Body of pancreas (tissue), 4 donors: Measurements from ENCODE around the gene AFF3. TPM values are rescaled to one million over a fixed set of nuclear protein-coding genes. Genes with fewer than 3 reads are reported as not detected.

Experiments used
- ATAC-seq: fragments of 150-250 bp; one replicate; pipeline ENCODE4 v1.9.1; 2016
- DNase-seq, 4 donors: peaks; one replicate each; pipeline ENCODE4 v3.0.0-alpha.2; 2019
- H3K27ac ChIP-seq, 4 donors: fragments of 200-600 bp; sonication (generic); 1 replicate in 3 of 4; 2 replicates in 1 of 4; pipeline versions ENCODE4 v1.5.1 to v1.6.1; 2016 to 2019; ENCODE audit warnings: mild to moderate bottlenecking in 1 of 4, mixed read lengths in 1 of 4, moderate library complexity in 1 of 4
- H3K27me3 ChIP-seq, 2 donors: fragments of 200-600 bp; sonication (generic); one replicate each; pipeline ENCODE4 v1.6.0; 2016; ENCODE audit warnings: mild to moderate bottlenecking in 1 of 2
- H3K36me3 ChIP-seq, 2 donors: fragments of 200-600 bp; sonication (generic); replicated peaks in 1 of 2; 2 replicates each; pipeline ENCODE4 v1.5.1; 2016; ENCODE audit warnings: low read depth in 2 of 2; ENCODE audit not compliant: insufficient read depth in 1 of 2
- H3K4me1 ChIP-seq: fragments of 200-600 bp; sonication (generic); one replicate; pipeline ENCODE4 v1.6.0; 2016
- H3K4me3 ChIP-seq, 2 donors: fragments of 200-600 bp; sonication (generic); 1 replicate in 1 of 2; 2 replicates in 1 of 2; pipeline ENCODE4 v1.5.1; 2016 to 2019
- H3K9me3 ChIP-seq, 3 donors: fragments of 200-600 bp; sonication (generic); 1 replicate in 2 of 3; 2 replicates in 1 of 3; pipeline ENCODE4 v1.5.1; 2016
- POLR2A ChIP-seq, 3 donors: fragments of 450-650 bp; IDR thresholded peaks; one replicate each; pipeline ENCODE4 v1.6.1; 2016; ENCODE audit warnings: antibody characterized with exemption in 3 of 3, mild to moderate bottlenecking in 2 of 3
- WGBS, 2 donors: methylation state at CpG; one replicate each; pipeline ENCODE4 v1.1.5; 2017; 5-methylcytosine and 5-hydroxymethylcytosine counted together
- intact Hi-C: fragments of 100-400 bp; cut with DNase I; formaldehyde crosslinking; loops from one replicate; pipeline ENCODE4 v1.15.1; 2023
- total RNA-seq, 2 donors: library from RNA; depleted of rRNA; stranded (reverse); fragments of >200 nt; gene quantifications; one replicate each; pipeline ENCODE4 v1.1.0, GENCODE V29; 2016
- TF ChIP-seq, protein P1 (sequence below), 7 experiments: fragments of 450-650 bp in 4 of 7; fragments of 200-600 bp in 3 of 7; sonication (generic) in 3 of 7; IDR thresholded peaks; one replicate each; pipeline ENCODE4 v1.5.1; 2016 to 2019; ENCODE audit warnings: antibody characterized with exemption in 7 of 7

The AFF3 gene
- total RNA-seq, 2 donors from 2014 or later: 0.52 to 0.99 TPM

DNA sequence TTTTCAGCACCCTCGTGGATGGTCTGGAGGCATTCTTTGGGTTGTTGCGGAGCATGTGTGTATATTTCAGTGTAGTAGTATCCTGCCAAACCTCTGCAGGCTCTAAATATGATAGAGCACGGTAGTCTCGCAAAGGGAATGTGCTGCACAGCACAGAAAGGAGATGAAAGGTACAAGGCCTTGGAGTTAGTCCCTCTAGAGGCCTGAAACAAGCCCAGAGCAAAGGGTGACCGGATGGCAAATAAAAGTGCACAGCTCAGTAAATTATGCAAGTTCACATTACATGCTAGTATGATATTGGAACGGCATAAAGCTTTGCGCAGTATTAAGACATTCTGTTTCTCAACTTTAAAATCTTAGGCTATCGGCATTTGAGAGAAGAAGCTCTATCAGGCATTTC, 358.1 kb downstream of the AFF3 start:
- Histone ChIP-seq H3K9me3 (no peaks in the 10 kb centered on the region), H3K4me3 (no peak overlapping the region), H3K27ac (no peak overlapping the region), H3K36me3 (no peaks in the 10 kb centered on the region), H3K4me1 (no peaks in the 10 kb centered on the region), H3K27me3 (no peaks in the 10 kb centered on the region)
- intact Hi-C loops: no loop called here
- DNase-seq (no peak), ATAC-seq (no peak)
- WGBS, 2 donors: 75 to 84% methylated on average over 8 of the region's 8 CpGs
- TF ChIP-seq POLR2A (IDR thresholded peaks at IDR 0.05): no peak
- TF ChIP-seq, protein P1, sequence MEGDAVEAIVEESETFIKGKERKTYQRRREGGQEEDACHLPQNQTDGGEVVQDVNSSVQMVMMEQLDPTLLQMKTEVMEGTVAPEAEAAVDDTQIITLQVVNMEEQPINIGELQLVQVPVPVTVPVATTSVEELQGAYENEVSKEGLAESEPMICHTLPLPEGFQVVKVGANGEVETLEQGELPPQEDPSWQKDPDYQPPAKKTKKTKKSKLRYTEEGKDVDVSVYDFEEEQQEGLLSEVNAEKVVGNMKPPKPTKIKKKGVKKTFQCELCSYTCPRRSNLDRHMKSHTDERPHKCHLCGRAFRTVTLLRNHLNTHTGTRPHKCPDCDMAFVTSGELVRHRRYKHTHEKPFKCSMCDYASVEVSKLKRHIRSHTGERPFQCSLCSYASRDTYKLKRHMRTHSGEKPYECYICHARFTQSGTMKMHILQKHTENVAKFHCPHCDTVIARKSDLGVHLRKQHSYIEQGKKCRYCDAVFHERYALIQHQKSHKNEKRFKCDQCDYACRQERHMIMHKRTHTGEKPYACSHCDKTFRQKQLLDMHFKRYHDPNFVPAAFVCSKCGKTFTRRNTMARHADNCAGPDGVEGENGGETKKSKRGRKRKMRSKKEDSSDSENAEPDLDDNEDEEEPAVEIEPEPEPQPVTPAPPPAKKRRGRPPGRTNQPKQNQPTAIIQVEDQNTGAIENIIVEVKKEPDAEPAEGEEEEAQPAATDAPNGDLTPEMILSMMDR (IDR thresholded peaks at IDR 0.05): no peak

DNA sequence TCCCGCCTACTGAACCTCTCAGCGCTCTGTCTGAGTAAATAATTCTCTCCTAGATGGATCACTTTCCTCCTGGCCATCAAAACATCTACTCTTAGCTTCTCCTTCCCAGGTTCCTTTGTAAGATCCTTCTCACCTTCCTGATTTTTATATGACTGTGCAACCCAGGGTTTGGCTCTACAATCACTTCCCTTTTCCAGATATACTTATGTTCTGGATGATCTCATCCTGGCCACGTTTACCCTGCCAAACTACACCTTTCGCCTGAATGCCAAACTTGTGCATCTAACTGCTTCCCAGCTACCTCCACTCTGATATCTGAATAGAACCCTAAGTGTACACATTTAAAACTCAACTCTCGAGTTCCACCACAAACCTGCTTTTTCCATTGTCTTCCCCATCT, 362.1 kb downstream of the AFF3 start:
- Histone ChIP-seq H3K9me3 (no peaks in the 10 kb centered on the region), H3K4me1 (no peaks in the 10 kb centered on the region), H3K4me3 (no peak overlapping the region), H3K27me3 (no peaks in the 10 kb centered on the region), H3K36me3 (no peaks in the 10 kb centered on the region), H3K27ac (no peak overlapping the region)
- no peak for DNase-seq
- no peak for ATAC-seq
- 65 to 67% methylated on average over 5 of the region's 5 CpGs for WGBS, 2 donors
- TF ChIP-seq, protein P1 (IDR thresholded peaks at IDR 0.05): no peak
- TF ChIP-seq POLR2A (IDR thresholded peaks at IDR 0.05): no peak
- intact Hi-C loops: no loop called here

DNA sequence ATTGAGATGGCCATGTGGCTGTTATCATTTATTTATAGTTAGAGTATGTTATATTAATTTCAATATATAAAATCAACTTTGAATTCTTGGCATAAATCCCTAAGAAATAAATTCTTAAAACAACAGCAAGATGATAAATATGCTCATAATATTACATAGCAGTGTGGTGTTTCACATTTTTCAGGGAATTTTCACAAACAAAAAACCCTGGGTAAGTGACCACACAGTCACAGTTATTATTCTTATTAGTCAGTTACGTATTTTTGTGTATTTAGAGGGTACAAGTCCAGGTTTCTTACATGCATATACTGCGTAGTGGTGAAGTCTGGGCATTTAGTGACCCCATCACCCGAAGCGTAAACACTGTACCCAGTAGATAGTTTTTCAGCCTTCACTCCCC, 363.1 kb downstream of the AFF3 start:
- TF ChIP-seq, protein P1 (IDR thresholded peaks at IDR 0.05): no peak
- TF ChIP-seq POLR2A (IDR thresholded peaks at IDR 0.05): no peak
- intact Hi-C loops: no loop called here

DNA sequence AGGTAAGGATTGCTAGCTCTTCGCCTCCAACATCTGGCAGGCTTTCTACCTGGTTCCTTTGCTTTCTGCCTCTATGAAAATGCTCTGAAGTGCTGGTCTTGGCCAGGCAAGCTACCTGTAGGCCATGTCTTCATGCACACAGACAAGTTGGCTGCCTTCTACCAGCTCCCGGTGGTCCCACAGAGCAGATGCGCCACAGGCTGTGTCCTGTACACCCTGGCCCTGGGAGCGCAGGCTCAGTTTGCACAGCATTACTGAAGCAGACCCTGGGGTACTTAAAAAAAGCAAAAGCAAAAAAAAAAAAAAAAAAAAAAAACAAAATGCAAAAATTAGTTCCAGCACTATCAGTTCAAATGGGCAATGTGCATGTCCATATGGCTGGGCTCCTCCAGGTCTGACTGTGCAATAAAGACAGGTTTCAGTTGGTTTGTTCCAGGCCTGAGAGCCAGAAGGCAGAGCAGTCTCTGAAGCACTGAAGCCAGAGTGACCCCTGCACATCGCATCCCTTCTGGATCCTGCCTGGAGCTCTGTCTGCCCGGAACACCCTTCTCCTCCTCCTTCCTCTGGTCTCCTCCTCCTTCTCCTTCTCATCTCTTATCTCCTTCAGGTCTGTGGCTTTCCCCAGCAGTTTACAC, 364.6 kb downstream of the AFF3 start:
- DNase-seq (no peak), ATAC-seq (no peak)
- no peak for TF ChIP-seq POLR2A (IDR thresholded peaks at IDR 0.05)
- TF ChIP-seq, protein P1 (IDR thresholded peaks at IDR 0.05): no peak
- Histone ChIP-seq H3K9me3 (no peaks in the 10 kb centered on the region), H3K27me3 (no peaks in the 10 kb centered on the region), H3K4me1 (no peaks in the 10 kb centered on the region), H3K4me3 (no peak overlapping the region), H3K36me3 (no peaks in the 10 kb centered on the region), H3K27ac (no peak overlapping the region)
- intact Hi-C loops: no loop called here
- WGBS, 2 donors: 78 to 94% methylated on average over 4 to 6 of the region's 6 CpGs

More for the DNA sequence above, 363.1 kb downstream of the AFF3 start:
- Histone ChIP-seq H3K4me3 (no peak overlapping the region), H3K27me3 (no peaks in the 10 kb centered on the region), H3K9me3 (no peaks in the 10 kb centered on the region), H3K27ac (no peak overlapping the region), H3K4me1 (no peaks in the 10 kb centered on the region), H3K36me3 (no peaks in the 10 kb centered on the region)
- 86 to 87% methylated on average over 4 of the region's 4 CpGs for WGBS, 2 donors
- no peak for ATAC-seq
- no peak for DNase-seq
